Upper lobe of left lung (tissue), 4 donors: ENCODE results near the gene SPRED2.

ENCODE experiments used
- POLR2A ChIP-seq, 4 donors: fragments of 450-650 bp; IDR thresholded peaks; one replicate each; pipeline ENCODE4 v1.5.1; 2016 to 2017; ENCODE audit warnings: antibody characterized with exemption in 4 of 4, mild to moderate bottlenecking in 2 of 4
- POLR2AphosphoS5 ChIP-seq, 2 donors: sonication (generic); formaldehyde crosslinking; IDR thresholded peaks; one replicate each; pipeline ENCODE4 v1.5.1; 2017; ENCODE audit warnings: antibody characterized with exemption in 2 of 2

- TF ChIP-seq POLR2AphosphoS5 (IDR thresholded peaks at IDR 0.05), result no peak
- TF ChIP-seq POLR2A (IDR thresholded peaks at IDR 0.05), result no peak
Observed at GRCh38 chr2:65372619-65373018, 59.8 kb downstream of the SPRED2 start.
